ENCODE data around the gene CPA1.

Gene CPA1

DNA sequence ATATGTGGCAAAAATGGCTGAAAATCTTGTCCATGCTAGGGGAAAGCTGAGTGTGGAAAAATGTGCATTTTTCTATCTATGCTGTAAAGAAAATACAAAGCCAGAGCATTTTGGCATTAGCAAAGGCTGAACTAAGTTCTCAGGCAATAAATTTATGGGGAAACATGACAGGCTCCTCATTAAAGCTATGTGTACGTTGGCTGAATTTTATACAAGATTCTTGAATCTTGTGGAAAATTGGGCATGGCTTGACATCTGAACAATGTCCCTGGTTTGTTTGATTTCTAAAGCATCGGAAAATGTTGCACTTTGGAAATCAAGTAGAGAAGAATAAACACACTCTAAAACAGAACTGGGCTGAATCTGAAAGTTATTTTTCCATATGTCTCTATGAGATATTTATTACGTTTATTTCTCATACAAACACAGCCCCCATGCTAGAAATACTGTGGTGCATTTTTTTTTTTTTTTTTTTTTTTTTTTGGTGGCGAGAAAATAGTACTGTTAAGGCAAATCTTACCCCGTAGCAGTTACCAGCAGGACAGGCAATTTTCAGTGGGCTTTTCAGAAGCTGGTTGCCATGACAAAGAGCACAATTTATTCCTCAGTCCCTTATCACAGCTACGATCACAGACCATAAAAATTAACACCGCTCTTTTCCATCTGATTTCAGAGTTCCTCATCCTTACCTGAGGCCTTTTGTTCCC, 16.9 kb downstream of the CPA1 start:
- DNase-seq, result no peak

DNA sequence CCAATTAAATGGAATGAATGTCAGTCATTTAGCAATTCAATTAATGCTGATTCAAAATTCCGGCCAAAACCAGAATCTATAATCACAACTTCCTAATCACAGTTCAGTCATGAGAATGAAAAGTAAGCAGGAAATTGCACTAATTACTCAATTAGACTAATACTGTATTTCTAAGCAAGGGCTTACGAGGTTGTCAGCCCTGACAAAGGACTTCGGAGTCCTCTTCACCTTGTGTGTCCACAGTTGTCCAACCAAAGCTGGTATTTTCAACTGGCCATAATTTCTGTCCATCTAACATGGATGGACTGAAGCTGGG, 17.4 kb downstream of the CPA1 start:
- no peak for DNase-seq

DNA sequence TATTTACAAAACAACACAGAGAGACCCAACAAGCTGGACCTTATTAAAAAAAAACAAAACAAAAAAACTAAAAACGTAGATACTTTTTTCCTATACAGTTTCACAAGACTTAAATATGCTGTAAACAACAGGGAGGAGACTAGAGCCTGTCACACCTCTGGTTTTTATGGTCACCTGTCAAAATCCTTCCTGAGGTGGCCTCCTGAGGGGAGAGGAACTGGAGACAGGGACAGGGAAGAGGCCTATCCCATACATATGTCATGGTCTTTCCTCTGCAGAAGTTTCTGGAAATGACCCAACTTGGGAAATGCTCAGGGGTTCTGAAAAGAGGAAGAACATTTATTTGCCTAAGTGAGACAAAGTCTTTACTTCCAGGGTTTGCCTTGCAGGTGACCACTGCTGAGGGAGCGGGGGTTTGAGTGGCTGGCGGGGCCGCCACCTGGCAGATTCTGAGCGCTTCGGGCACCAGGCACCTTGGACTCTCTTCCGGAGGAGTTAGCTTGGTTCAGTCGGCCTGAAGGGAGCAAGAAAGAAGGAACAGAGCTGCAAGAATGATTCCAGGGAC, 18.3 kb downstream of the CPA1 start:
- no peak for DNase-seq

DNA sequence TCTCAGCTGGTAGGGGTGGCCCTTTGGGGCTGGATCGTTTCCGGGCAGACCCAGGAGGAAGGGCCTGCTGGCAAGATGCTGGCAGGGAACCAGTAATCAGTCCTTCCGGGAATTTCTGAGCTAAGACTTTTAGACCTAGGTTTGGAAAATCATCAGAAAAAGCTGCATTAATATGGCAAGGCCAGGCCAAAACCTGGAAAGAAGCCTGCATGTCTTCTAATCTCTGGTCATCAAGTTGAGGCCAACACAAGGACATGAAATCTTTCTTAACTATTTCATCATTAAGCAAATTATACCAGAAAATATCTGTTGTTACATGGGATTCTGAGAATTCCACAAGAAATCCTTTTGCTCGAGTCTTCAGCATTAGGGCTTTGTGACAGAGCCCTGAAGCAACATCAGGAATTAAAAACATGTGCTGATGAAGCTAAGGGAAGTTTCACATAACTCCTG, 19.9 kb downstream of the CPA1 start:
- no peak for DNase-seq

DNA sequence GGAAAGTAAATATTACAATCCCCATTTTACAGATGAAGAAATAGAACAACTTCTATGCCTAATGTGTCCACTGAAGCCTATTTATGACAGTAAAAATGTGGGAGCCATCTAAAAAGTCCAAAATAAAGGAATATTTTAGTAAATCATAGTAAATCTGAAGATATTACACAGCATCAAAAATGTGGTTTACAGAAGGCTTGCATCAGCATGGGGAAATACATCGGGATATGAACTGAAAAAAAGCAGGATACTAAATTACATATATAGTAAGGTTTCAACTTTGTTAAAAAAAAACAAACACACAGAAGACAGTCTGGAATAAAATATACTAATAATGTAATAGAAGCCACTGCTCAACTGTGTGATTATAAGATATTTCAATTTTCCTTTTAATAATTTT, 20.8 kb downstream of the CPA1 start:
- no peak for DNase-seq

DNA sequence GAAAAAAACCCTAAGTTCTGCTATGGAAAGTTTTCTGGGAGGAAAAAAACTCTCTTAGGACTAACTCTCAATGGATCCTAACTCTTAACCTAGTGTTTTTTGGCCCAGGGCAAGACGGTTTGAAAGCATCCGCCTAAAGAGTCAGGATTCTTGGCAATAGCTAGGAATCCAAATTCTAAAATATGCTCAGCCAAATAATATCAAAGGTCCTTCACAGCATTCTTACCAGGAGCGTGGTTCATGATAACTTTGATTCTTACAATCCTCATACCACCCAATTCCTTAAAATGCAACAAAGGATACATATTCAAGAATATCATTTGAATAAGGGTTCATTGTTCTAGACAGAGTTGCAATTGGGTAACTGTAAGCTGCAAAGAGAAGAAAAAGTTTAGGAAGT, 21.3 kb downstream of the CPA1 start:
- no peak for DNase-seq

DNA sequence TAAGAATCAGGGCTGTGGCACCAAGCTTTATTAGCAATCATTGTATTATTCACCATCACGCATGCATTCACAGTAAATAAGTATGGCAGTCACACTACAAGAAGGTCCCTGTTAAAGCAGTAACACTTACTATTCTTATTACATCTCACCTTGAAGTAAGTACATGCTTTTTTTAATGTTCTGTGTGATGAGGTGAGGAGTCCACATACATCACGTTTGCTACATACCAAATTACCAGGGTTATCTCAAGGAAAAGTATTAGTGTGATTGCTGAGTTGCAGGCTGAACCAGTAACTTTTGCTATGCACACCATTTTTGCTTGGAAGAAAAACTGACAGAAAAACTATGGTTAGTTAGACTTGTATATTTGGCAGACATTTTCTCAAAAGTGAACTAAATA, 24.7 kb downstream of the CPA1 start:
- no peak for DNase-seq

DNA sequence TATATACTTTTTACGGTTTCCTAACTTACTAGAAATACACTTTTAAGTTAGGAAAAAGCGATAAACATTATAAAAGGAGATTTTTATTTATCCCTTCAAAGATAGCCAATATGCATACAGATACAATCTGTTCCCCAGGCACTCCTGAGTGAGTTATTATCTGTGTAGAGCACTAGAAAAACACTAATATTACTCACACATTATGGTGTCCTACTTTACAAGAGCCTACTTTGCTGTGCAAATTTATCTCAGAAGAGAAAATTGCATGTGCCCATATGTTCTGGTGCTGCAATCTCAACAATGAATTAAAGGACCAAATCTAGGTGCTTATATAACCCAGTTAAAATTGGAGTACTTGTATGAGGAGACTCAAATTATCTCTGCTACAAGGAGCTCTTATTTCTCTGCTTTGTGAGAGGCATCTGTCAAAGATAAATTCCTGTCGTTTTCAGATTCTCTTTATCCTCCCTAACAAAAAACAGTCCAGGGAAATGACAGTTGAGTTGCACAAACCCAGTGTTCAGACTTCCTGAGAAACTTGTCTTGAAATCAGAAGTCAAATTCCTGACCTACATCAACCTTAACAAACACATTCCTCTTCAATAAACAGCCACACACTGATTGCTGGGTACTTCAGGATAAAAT, 28.9 kb downstream of the CPA1 start:
- no peak for DNase-seq

DNA sequence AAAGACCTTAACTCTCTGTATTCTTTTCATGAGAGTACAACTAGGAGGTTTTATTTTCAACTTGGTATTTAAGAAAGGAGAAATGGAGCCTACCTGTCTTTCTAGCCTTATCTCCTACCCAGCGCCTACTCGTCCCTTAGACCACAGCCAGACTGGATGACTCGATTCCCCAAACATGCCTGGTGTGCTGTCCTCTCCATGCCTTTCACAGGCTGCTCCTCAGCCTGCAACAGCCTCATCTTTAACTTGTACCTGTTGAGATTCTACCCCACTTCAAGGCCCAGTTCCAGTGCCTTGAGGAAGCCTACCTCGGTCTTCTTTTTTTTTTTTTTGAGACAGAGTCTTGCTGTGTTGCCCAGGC, 29.4 kb downstream of the CPA1 start:
- no peak for DNase-seq

DNA sequence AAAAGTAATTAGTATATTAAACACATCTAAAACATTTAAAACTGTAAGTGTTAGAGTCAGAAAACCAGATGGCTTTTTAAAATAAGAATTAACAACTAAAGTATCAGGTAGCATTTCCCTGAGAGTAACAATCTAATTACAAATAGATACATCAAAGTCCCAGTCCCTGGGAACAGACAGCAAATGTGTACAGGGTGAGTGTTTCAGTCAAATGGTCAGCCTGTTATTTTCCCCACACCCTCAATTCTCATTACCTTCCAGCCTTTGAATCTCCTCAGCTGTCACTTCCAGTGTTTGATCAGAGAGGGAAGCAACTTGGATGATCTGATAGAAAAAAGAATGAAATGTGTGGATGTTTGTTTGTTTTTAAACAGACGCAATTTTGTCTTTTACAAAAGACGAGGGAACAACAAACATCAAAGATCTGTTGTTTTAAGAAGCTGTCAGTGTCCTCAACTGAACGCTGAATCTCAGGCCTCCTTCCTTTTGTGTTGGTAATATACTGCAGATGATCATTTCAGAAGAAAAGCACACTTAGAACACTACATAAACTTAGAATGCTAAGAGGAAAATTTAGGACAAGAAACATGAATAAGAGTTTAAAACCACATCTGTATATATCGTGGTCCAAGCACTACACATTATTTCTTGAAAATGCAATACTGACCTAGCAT, 30.7 kb downstream of the CPA1 start:
- no peak for DNase-seq

DNA sequence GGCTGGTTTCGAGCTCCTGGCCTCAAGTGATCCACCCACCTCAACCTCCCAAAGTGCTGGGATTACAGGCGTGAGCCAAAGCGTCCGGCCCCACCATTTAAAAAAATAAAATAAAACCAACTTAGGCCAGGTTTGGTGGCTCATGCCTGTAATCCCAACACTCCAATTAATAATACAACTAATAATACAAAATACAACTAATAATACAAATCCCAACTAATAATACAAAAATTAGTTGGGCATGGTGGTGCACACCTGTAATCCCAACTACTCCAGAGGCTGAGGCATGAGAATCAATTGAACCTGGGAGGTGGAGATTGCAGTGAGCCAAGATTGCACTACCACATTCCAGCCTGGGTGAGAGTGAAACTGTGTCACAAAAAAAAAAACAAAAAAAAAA, 32.9 kb downstream of the CPA1 start:
- DNase-seq, result no peak

DNA sequence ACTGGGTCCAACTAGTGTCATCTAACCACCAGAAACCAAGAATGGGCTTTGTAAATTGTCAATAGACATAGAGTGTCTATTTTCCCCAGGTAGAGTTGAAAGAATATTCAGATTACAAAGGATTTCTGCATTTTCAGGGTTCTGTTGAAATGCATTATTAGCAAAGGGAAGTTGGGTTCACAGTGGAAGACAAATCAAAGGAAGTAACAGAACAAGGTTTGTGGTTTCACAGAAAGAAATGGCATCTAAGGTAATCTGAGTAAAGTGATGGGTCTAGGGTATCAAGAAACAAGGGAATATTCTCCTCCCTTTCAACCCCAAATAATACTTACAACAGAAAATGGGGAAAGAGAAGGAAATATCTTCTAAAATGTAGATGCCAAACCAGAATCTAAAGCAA, 34.7 kb downstream of the CPA1 start:
- DNase-seq, result no peak

DNA sequence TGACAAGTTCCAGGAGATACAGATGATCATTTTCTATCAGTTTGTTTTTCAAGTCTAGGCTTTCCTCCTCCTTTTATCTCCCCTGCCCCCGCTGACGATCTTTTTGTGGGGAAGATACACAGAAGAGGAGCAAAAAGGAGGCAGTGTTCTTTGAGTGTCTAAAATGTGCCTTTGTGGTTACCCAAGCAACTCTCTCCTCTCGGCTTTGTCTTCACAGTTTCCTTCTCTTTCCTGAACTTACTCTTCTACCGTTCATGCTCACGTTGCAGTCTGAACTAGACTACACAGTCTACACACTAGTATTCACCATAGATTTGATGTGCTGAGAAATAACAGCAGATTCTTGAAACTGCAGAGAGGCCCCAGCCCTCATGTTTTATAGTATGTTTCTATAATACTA, 36.9 kb downstream of the CPA1 start:
- DNase-seq, result no peak

DNA sequence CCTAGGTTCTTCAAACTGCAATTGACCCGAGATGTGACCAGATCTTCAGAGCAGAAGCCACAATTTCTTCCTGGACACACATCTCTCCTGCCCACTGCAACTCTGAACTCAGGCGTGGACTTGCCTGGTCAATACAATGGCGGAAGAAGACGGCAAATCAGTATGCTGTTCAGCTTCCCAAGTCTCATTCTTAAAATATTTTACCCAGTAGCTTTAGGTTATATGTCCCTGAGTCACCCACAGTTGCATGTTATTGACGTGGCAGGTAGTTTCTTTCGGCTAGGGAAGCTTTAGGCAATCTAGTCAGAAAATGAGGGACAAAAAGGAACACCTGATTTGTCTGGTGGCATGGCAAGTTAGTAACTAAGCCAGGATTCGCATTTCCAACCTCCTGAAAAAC, 38.0 kb downstream of the CPA1 start:
- no peak for DNase-seq

DNA sequence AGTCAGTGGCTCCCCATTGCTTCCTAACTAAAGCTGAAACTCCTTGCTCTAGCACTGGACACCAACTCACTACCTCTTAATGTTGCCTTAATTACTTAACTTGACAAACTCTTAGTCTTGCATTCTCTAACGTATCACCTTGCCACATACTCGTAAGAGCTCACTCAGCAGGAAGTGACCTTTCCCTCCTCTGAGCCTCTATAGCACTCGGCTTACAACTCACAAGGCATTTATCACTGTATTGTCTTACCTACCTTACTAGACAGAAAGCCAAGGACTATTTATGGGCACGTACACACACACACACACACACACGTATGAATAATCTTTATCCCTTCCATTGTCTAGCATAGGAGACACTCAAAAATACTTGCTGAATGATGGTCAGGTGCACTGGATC, 39.4 kb downstream of the CPA1 start:
- peak; percentile 70 for DNase-seq

DNA sequence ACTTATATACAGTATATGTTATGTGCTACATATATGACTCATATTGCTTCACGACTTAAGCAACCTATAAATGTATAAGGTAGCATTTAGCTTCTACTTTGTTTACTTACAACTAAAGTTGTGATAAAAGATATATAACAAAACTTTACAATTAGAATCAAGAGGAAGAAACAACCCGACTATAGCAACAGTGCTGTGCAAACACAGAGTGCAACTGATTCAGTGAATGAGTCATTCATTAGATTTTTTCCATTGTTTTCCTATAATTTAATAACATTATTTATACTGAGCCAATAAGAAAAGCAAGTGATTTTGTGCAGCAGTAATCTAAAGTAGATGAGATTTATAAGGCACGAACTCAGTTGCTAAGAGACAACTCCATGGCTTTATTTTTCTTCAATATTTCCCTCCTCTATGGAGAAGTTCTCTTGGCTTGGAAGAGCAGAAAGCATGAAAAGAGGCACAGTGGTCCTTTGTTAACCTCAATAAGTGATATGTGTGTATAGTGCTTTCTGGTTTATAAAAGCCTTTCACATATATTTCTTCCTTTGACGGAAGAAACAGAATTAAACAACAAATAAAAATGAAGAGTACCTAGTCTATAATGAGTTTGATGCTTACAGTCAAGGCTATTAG, 40.8 kb downstream of the CPA1 start:
- DNase-seq, result peak; percentile 79

DNA sequence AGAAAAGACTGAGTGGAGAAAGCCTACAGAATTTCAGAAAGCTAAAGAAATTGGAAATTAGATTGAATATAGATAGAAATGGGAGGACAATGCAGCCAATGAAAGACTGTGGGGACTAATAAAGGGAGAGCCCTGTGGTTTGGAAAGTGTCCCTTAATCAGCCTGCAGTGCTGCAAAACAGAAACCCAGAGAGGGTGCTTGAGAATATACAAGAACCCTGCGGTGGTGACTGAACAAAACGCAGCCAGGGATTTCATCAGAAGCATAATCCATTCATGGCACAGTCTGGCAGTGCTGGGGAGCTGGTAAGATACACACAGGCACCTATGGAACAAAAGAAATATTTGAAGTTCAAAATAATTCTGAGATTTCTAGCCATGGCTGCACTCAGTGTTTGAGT, 41.4 kb downstream of the CPA1 start:
- peak; percentile 93 for DNase-seq

DNA sequence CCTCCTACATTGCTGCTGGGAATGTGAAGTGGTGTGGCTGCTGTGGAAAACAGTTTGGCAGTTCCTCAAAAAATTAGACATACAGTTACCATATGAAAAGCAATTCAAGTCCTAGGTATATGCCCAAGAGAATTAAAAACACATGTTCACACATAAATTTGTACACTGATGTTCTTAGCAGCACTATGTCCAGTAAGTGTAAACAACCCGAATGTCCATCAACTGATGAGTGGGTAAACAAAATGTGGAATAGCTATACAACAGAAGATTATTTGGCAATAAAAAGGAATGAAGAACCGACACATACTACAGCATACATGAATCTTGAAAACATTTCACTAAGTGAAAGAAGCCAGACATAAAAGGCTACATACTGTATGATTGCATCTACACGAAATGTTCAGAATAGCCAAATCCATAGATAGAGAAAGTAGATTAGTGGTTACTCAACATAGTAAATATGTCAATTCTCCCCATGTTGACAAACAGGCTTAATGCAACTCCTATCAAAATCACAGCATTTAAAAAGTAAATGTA, 43.3 kb downstream of the CPA1 start:
- peak; percentile 87 for DNase-seq

DNA sequence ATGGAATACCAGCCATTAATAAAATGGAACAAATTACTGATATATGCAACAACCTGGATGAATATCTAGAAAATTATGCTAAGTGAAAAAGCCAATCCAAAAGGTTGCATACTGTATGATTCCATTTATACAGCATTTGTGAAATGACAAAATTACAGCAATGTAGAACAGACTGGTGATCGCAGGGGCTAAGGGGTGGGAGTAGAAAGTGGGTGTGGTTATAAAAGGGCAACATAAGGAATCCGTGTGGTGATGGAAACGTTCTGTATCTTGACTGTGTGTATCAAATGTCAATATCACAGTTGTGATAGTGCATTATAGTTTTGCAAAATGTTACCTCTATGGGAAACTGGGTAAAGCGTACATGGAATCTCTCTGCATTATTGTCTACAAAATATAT, 45.5 kb downstream of the CPA1 start:
- peak; percentile 41 for DNase-seq

DNA sequence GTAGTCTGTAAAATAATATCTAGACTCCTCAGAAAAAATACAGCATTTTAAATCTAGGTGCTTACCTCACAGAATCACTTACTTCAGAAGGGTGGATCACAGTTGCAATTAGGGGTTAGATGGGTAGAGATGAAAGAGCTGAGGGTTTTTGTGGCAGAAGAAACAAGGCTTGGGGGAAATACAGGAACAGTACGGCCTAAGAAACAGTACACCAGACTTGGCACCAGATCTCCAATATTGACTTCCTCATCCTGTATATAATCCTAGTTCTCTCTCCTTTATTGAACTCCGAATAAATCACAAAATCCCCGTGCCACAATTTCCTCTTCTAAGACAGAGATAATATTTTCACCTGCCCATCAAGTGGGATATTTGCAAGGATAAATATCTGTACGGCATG, 46.3 kb downstream of the CPA1 start:
- DNase-seq, result peak; percentile 81

DNA sequence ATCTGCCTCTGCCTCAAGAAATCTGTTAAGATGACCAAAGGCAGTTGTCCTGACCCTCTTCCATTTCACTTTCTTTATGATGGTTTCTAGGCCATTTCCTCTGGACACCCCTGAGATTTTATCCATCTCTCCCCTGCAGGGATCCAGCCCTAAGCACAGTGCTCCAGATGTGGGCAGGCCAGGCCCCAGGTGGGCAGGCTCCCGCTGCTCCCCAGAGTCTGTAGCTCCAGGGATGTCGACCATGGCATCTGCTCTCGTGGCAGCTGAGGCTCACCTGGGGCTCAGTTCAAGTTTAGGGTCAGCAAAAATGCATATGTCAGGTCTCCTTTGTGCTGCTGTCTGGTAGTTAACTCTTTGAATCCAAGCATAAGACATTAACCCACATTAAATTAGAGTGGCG, 48.7 kb downstream of the CPA1 start:
- DNase-seq, result no peak

DNA sequence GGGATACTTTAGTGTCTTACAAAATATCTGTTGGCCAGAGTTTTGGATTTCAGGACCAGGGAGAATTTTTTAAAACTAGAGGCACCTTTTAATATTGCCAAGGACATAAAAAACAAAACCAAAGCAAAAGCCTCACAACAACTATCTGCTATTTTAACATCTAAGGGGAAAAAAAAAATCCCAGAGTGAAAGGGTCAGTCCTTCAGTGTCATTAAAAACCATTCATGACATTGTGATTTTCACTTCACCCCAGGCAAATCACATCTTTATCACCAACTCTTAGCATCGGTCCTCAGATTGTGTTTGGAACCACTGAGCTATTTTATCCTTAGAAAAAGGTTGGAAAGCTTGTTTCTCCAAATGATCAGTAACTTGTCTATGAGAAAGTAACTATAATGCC, 49.8 kb downstream of the CPA1 start:
- DNase-seq, result no peak

DNA sequence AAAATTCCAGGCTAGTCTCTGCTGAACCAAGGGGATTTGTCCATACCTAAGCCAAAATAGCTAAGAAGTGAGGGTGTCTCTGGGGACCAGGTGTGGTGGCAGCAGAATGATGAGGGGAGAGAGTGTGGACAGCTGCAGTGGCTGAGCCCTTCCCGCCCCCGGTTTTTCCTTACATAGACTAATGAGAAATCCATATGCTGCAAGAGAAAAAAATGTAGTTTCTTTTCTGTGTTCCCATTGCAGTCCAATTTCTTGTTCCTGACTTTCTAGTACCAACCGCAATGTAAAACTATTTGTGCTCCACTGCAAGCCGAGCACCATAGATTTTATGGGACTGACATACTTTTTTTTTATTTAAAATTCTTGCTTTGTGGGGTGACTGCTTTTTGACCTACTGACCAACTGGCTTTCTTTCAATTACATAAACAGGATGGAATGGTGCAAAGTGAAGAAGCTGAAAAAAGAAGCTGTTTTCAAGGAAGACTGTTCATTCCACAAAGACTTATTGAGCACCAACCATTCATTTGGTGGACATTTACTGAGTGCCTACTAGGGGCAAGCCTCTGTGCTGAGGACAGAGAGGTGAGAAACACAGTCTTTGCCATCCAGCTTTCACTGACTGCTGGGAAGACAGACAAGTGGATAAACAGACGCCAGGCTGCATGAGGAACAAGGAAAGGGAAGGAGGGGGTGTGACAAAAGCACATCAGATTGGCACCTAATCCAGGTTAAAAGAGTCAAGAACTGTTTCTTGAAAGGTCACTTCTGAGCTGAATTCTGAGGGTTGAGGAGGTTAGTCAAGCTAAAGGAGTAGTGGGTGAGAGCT, 50.8 kb downstream of the CPA1 start:
- peak; percentile 67 for DNase-seq

Measured in NCI-H2029 treated with DMSO at 0.1 percent for 48 hours (cell line).